ENCODE data around the gene FBLN2. TPM values are rescaled to one million over a fixed set of nuclear protein-coding genes. Genes with fewer than 3 reads are reported as not detected.

Gene FBLN2
- total RNA-seq, 4 donors from 2014 or later: 6.3 to 122 (median 25.7) TPM

GRCh38 chr3:13660042-13660874 is 111.3 kb downstream of the FBLN2 start:
- TF ChIP-seq CTCF (IDR thresholded peaks at IDR 0.05) (no peak), POLR2A (IDR thresholded peaks at IDR 0.05) (no peak)
- 83% methylated on average over 3 of the region's 3 CpGs; no CpG with 5 or more reads in 1 of the 2 donors for WGBS, 2 donors
- Histone ChIP-seq H3K9me3 (no peaks in the 10 kb centered on the region), H3K36me3 (no peaks in the 10 kb centered on the region), H3K27me3 (peaks cover 0 to 92% (median 0%) of the 10 kb centered on the region in 4 donors), H3K4me3 (no peak overlapping the region), H3K27ac (no peak overlapping the region), H3K4me1 (peaks cover 0 to 4% (median 0%) of the 10 kb centered on the region in 3 donors)
- intact Hi-C loops (cut with DNase I): no loop called here
- DNase-seq: no peak

- no peak for DNase-seq
- no peaks in the 10 kb centered on the region for H3K36me3 ChIP-seq
- intact Hi-C loops (cut with DNase I): no loop called here
- H3K27ac ChIP-seq: no peak overlapping the region
- 68 to 74% methylated on average over 4 to 7 of the region's 16 CpGs for WGBS, 2 donors
- no peaks in the 10 kb centered on the region for H3K9me3 ChIP-seq
- H3K4me1 ChIP-seq: no peaks in the 10 kb centered on the region
- TF ChIP-seq CTCF (IDR thresholded peaks at IDR 0.05) (no peak), POLR2A (IDR thresholded peaks at IDR 0.05) (no peak)
- peaks cover 0 to 92% (median 0%) of the 10 kb centered on the region in 4 donors for H3K27me3 ChIP-seq
- no peak overlapping the region for H3K4me3 ChIP-seq
Measured at GRCh38 chr3:13661121-13661520, 112.2 kb downstream of the FBLN2 start.

GRCh38 chr3:13662238-13662847 is 113.4 kb downstream of the FBLN2 start:
- 87 to 89% methylated on average over 7 to 15 of the region's 22 CpGs for WGBS, 2 donors
- intact Hi-C loops (cut with DNase I): no loop called here
- H3K27me3 ChIP-seq: peaks cover 0 to 92% (median 0%) of the 10 kb centered on the region in 4 donors

GRCh38 chr3:13663781-13664535 is 115.0 kb downstream of the FBLN2 start:
- TF ChIP-seq CTCF (IDR thresholded peaks at IDR 0.05) (no peak), POLR2A (IDR thresholded peaks at IDR 0.05) (no peak)
- Histone ChIP-seq H3K27me3 (peaks cover 0 to 92% (median 0%) of the 10 kb centered on the region in 4 donors), H3K27ac (no peak overlapping the region), H3K4me1 (no peaks in the 10 kb centered on the region), H3K9me3 (no peaks in the 10 kb centered on the region), H3K36me3 (no peaks in the 10 kb centered on the region), H3K4me3 (no peak overlapping the region)
- 84 to 87% methylated on average over 6 to 10 of the region's 16 CpGs for WGBS, 2 donors
- DNase-seq: no peak
- intact Hi-C loops (cut with DNase I): no loop called here

More at GRCh38 chr3:13662238-13662847, 113.4 kb downstream of the FBLN2 start:
- TF ChIP-seq CTCF (IDR thresholded peaks at IDR 0.05) (no peak), POLR2A (IDR thresholded peaks at IDR 0.05) (no peak)
- Histone ChIP-seq H3K27ac (no peak overlapping the region), H3K36me3 (no peaks in the 10 kb centered on the region), H3K9me3 (no peaks in the 10 kb centered on the region), H3K4me1 (no peaks in the 10 kb centered on the region), H3K4me3 (no peak overlapping the region)
- DNase-seq: no peak
